Activated CD8-positive, alpha-beta T cell treated with anti-CD3 and anti-CD28 coated beads, Interleukin-2, amount 10 ng/mL, durations not matched to agents 7 days and 5 days (primary cell): ENCODE results near the gene SETBP1. TPM values are rescaled to one million over a fixed set of nuclear protein-coding genes. Genes with fewer than 3 reads are reported as not detected.

Experiments
- ATAC-seq: fragments of 150-1000 bp; cut with Tn5 transposase; one replicate; pipeline ENCODE4 v1.10.0; 2021; ENCODE audit warnings: moderate library complexity
- CTCF ChIA-PET: fragments of 350-600 bp; sonication (Branson Sonifier 250); formaldehyde crosslinking; loops from one replicate; lab custom pipeline; 2021; ENCODE audit warnings: antibody characterized with exemption; lab: Charles Lee
- POLR2A ChIA-PET: fragments of 350-600 bp; sonication (Branson Sonifier 250); formaldehyde crosslinking; loops from one replicate; lab custom pipeline; 2021; ENCODE audit warnings: antibody characterized with exemption; lab: Charles Lee
- DNase-seq: peaks from one replicate; pipeline ENCODE4 v3.0.0-alpha.2; 2020
- H3K27ac Mint-ChIP-seq: one replicate; pipeline ENCODE4 v1.8.0; 2021; ENCODE audit warnings: mild to moderate bottlenecking, mixed read lengths
- H3K27me3 Mint-ChIP-seq: one replicate; pipeline ENCODE4 v1.8.0; 2021; ENCODE audit warnings: low read depth, mixed read lengths
- H3K36me3 Mint-ChIP-seq: one replicate; pipeline ENCODE4 v1.8.0; 2021; ENCODE audit warnings: low read depth, mixed read lengths
- H3K4me1 Mint-ChIP-seq: one replicate; pipeline ENCODE4 v1.8.0; 2021; ENCODE audit warnings: low read depth, mixed read lengths
- H3K4me3 Mint-ChIP-seq: one replicate; pipeline ENCODE4 v1.8.0; 2021; ENCODE audit warnings: mild to moderate bottlenecking, mixed read lengths
- H3K9me3 Mint-ChIP-seq: one replicate; pipeline ENCODE4 v1.8.0; 2022; ENCODE audit warnings: mixed read lengths; ENCODE audit not compliant: insufficient read depth
- total RNA-seq, 2 experiments: library from RNA; stranded (reverse); gene quantifications; one replicate each; pipeline ENCODE4 v1.2.3, GENCODE V29; 2021

The SETBP1 gene
- total RNA-seq, 2 experiments from 2014 or later: 7.0 to 8.4 TPM

DNA sequence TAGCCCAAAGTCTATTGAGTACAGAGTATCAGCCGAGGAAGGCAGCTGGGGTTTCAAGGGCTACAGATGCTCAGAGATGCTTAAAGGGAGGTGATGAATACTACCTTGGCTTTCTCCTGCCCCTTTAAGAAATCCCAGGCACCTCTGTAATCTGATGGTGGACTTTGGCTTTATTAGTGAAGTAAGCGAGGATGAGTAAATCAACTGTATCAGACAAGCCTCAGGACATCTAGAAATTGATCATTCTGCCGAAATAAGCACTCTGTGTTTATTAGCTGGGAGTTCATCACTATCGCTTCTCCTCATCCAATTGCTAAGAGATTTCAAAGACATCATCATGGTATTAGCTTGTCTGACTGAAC lies 344.4 kb downstream of the SETBP1 start:
- CTCF ChIA-PET: no interaction called here
- H3K27ac Mint-ChIP-seq: no peak overlapping the region

DNA sequence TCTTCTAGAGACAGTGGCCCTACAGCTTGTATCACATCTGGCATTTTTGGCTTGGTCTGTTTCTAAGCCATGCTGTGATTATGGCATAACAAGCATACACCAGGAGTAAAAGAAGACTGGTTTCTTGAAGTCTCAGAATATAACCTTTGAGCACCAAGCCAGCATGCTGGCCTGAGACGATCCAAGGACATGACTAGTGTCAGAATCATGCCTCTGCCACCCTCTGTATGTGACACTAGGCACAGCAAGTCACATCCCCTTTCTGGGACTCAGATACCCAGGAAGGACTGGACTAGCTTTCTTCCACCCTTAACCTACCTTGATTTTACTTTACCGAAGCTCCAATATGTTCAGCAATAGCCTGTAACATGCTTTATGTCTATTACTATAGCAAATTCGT lies 345.5 kb downstream of the SETBP1 start:
- Mint-ChIP-seq H3K27me3 (peaks cover 7% of the 10 kb centered on the region), H3K36me3 (no peaks in the 10 kb centered on the region), H3K4me1 (no peaks in the 10 kb centered on the region), H3K27ac (no peak overlapping the region), H3K9me3 (no peaks in the 10 kb centered on the region), H3K4me3 (no peak overlapping the region)
- CTCF ChIA-PET: no interaction called here
- ATAC-seq: no peak
- POLR2A ChIA-PET: no interaction called here
- no peak for DNase-seq

More for the DNA sequence above, 344.4 kb downstream of the SETBP1 start:
- DNase-seq (no peak), ATAC-seq (no peak)
- Mint-ChIP-seq H3K27me3 (peaks cover 7% of the 10 kb centered on the region), H3K4me1 (no peaks in the 10 kb centered on the region), H3K4me3 (no peak overlapping the region), H3K9me3 (no peaks in the 10 kb centered on the region), H3K36me3 (no peaks in the 10 kb centered on the region)
- POLR2A ChIA-PET: no interaction called here

DNA sequence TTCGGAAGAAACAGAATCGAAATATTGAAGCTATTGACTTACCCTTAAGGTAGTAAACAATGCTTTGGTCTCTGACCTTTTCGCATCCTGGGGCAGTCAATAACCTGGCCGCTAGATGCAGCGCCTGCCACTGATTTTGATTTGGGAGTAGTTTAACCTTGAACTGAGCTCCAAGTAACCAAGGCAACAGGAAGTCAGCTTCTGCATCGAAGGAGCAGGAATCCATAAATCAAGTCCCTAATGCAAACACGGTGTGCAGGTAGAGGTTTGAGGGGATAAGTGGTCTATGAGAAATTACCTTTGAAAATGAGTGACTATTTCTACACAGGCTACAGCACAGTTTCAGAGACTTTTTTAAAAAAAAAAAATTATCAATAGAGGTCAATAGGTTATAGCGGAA lies 353.5 kb downstream of the SETBP1 start:
- POLR2A ChIA-PET: no interaction called here
- no peaks in the 10 kb centered on the region for H3K27me3 Mint-ChIP-seq
- H3K9me3 Mint-ChIP-seq: no peaks in the 10 kb centered on the region
- no peak overlapping the region for H3K27ac Mint-ChIP-seq
- H3K4me3 Mint-ChIP-seq: no peak overlapping the region
- no peak for ATAC-seq
- DNase-seq: no peak
- CTCF ChIA-PET: no interaction called here
- H3K36me3 Mint-ChIP-seq: no peaks in the 10 kb centered on the region
- no peaks in the 10 kb centered on the region for H3K4me1 Mint-ChIP-seq

DNA sequence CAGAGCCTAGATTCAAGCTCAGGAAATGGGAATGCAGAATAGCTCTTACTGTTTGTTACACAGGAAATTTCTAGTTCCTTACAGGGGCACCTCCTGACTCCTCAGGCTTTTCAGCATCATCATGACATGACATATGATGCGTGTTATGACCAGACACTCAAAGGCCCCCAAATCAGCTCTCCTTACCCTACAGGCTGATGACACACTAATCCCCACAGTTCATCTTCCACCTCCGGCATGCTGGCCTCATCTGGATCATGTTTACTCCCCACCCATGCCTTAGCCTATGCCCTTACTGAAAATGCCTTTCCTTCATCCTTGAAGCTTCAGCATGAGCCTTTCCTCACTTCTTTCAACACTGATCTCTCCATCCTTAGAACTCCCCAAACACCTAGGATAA lies 356.9 kb downstream of the SETBP1 start:
- Mint-ChIP-seq H3K9me3 (no peaks in the 10 kb centered on the region), H3K36me3 (no peaks in the 10 kb centered on the region), H3K27ac (no peak overlapping the region), H3K4me1 (no peaks in the 10 kb centered on the region), H3K27me3 (no peaks in the 10 kb centered on the region), H3K4me3 (no peak overlapping the region)
- ChIA-PET CTCF (no interaction called here), POLR2A (no interaction called here)
- ATAC-seq: no peak
- no peak for DNase-seq

DNA sequence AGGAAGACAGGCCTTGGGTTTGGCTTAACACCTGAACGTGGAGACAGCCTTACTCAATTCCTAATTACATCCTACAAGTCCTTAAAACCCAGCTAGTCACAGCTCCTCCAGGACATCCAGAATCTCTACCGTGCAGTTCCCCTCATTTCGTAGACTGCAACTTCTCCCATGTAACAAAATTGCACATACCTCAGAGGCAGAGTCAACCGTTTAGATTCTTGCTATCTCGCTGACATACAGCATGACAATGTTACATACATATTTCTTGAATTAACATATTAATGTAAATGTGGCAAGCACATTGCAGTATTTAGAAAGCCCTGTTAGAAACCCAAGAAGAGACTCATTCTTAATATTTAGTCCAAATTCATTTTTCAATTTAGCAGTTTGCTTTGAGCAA lies 358.7 kb downstream of the SETBP1 start:
- no peaks in the 10 kb centered on the region for H3K4me1 Mint-ChIP-seq
- ATAC-seq (no peak), DNase-seq (no peak)
- ChIA-PET CTCF (no interaction called here), POLR2A (no interaction called here)
- H3K9me3 Mint-ChIP-seq: no peaks in the 10 kb centered on the region
- H3K4me3 Mint-ChIP-seq: no peak overlapping the region
- no peak overlapping the region for H3K27ac Mint-ChIP-seq
- no peaks in the 10 kb centered on the region for H3K36me3 Mint-ChIP-seq
- H3K27me3 Mint-ChIP-seq: no peaks in the 10 kb centered on the region

DNA sequence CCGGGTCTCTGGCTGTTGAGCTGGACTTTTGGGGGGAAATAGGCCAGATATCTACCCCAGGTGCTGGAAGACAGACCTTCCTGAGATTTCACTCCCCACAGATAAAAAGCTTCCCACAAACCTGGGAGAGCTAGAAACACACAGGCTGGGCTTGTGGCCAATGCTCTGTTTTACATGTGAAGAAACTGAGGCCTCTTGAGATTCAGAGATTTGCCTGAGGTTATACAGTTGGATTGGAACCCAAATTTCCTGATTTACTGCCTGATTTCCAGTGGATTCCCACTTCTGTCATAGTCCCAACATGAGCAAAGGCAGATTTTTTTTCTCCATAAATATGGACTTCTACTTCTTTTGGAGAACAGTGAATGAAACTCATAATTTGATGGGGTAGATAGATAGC lies 360.2 kb downstream of the SETBP1 start:
- H3K9me3 Mint-ChIP-seq: no peaks in the 10 kb centered on the region
- no peak for DNase-seq
- H3K27ac Mint-ChIP-seq: no peak overlapping the region
- H3K4me1 Mint-ChIP-seq: no peaks in the 10 kb centered on the region
- no peak for ATAC-seq
- ChIA-PET CTCF (no interaction called here), POLR2A (no interaction called here)
- H3K27me3 Mint-ChIP-seq: no peaks in the 10 kb centered on the region
- H3K36me3 Mint-ChIP-seq: no peaks in the 10 kb centered on the region
- no peak overlapping the region for H3K4me3 Mint-ChIP-seq

DNA sequence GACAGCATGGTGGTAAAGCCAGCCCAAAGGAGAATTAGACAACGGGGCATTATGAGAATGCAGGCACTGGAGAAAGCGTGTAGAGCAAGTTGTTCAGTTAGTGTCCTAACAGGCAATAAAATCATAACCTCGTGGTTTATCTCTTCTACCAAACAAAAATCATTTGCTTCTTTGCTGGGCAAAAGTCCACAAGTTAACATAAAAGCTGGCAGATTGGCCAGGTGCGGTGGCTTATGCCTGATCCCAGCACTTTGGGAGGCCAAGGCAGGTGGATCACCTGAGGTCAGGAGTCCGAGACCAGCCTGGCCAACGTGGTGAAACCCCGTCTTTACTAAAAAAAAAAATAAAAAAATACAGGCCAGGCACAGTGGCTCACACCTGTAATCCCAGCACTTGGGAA lies 364.1 kb downstream of the SETBP1 start:
- DNase-seq (no peak), ATAC-seq (no peak)
- no peak overlapping the region for H3K27ac Mint-ChIP-seq
- no peaks in the 10 kb centered on the region for H3K27me3 Mint-ChIP-seq
- no peak overlapping the region for H3K4me3 Mint-ChIP-seq
- ChIA-PET CTCF (no interaction called here), POLR2A (no interaction called here)
- no peaks in the 10 kb centered on the region for H3K9me3 Mint-ChIP-seq
- no peaks in the 10 kb centered on the region for H3K4me1 Mint-ChIP-seq
- no peaks in the 10 kb centered on the region for H3K36me3 Mint-ChIP-seq

DNA sequence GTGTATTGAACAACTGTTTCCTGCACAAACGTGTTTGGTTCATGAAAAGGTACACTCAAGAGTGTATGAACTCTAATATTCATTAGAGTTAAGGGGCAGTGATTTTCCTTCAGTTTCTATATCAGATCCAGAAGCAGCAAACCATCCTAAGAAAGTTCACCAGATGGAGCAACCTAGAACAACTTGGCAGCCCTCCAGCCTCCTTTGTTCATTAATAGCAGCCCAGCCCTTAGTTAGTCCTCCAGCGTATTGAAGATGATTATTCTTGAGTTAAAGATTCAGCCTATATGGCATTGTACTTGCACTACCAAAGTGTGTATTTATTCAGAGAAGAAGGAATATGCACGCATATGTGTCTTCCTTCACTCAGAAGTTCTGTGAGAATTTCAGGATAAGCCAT lies 365.5 kb downstream of the SETBP1 start:
- H3K9me3 Mint-ChIP-seq: no peaks in the 10 kb centered on the region
- no peaks in the 10 kb centered on the region for H3K27me3 Mint-ChIP-seq
- no peaks in the 10 kb centered on the region for H3K4me1 Mint-ChIP-seq
- CTCF ChIA-PET: interaction anchor here (1.3 kb wide), 1 partner anchor 77 kb away, joined by 3 read pairs; no protein-coding TSS in a partner anchor
- H3K4me3 Mint-ChIP-seq: no peak overlapping the region
- DNase-seq (no peak), ATAC-seq (no peak)
- POLR2A ChIA-PET: no interaction called here
- no peak overlapping the region for H3K27ac Mint-ChIP-seq
- H3K36me3 Mint-ChIP-seq: no peaks in the 10 kb centered on the region

DNA sequence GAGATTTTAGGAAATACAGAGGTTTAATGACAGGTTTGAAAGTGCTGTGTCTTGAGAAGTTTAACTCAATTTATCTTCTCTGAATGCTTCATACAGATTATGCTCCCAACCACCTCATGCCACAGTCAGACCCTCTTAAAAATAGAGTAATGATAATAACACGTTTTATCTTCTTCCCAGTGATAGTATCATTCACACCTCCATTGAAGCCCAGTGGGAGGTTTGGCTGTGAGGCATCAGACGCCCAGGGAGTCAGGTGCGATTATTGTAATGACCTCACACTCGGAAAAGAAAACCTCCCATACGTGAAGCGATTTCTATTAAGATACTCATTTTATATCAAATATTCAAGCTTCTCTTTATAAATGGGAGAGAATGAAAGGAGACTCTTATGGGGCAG lies 366.3 kb downstream of the SETBP1 start:
- Mint-ChIP-seq H3K27ac (no peak overlapping the region), H3K4me3 (no peak overlapping the region), H3K27me3 (peaks cover 1% of the 10 kb centered on the region), H3K9me3 (no peaks in the 10 kb centered on the region), H3K4me1 (no peaks in the 10 kb centered on the region), H3K36me3 (no peaks in the 10 kb centered on the region)
- DNase-seq (no peak), ATAC-seq (no peak)
- ChIA-PET CTCF (interaction anchor here (1.3 kb wide), 1 partner anchor 77 kb away, joined by 3 read pairs; no protein-coding TSS in a partner anchor), POLR2A (no interaction called here)

DNA sequence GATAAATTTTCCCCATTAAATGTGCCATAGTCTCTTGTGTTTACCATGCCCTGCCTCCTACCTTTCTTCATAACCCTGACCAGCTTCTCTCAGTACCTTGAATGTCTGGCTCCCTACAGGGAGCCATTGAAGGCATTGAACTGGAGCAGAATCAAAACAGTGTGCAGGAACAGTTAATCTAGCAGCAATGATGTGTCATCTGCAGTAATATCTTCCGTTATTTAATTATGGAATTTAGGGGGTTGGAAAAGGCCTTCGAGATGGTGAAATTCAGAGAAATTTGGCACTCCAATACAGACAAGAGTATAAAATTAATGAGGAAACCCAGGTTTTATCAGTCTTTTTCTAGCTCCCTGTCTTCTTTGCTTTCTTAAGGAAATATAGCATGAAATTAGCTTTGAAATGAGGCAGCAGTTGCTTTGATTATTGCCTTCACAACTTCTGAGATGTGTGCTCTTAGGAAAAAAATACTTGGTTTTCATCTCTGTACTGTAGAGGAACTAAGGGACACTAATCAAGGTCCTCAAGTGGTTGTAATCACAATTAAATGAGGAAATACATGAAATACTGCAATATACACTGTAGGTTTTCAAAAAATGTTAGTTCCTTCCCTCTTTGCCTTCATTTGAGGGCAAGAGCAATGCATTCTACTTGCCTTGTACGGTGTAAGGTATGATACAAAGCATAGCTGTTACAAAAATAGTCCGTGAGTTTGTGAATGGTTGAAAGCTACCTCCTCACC lies 369.1 kb downstream of the SETBP1 start:
- Mint-ChIP-seq H3K4me3 (no peak overlapping the region), H3K9me3 (no peaks in the 10 kb centered on the region), H3K4me1 (no peaks in the 10 kb centered on the region), H3K27me3 (peaks cover 3% of the 10 kb centered on the region), H3K36me3 (no peaks in the 10 kb centered on the region), H3K27ac (no peak overlapping the region)
- ATAC-seq (no peak), DNase-seq (no peak)
- POLR2A ChIA-PET: no interaction called here
- CTCF ChIA-PET: no interaction called here

DNA sequence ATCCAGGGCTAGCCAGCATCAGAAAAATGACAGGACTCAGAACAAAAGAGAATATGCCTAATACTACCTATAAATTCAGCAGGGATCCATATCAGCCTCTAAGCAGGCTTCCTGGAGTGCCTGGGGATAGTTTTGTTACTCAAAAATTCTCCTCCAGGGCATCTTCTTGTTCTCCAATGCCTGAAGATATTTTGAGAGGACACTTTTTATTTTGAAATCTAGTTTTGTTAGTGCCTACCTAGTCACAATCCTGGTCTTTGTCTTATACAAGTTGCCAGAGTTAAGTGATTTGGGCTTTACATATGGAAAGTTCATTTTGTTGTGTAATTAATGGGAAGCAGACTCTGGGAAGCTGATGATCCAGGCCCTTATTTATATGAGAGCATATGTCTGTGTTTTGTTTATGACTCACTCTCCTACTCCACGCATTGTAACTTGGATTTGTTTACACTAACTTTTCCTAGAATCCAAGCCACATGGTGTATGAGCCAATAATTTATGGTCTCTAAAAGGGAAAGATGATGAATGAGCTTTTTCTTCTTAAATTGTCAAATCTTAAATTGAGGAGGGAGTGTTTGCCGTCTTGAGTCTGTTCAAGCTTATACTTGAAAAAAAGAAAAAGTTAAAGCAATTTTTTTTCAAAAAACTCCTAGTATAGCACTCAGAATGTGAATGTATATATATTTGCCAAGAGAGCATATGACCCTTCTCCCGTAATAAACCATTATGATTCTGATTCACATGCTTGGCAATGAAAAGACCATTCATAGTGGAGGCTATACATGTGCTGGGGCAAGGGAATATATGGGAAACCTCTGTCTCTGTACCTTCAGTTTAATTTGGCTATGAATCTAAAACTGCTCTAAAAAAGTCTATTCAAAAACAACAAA lies 370.3 kb downstream of the SETBP1 start:
- Mint-ChIP-seq H3K9me3 (no peaks in the 10 kb centered on the region), H3K27me3 (peaks cover 5% of the 10 kb centered on the region), H3K4me3 (no peak overlapping the region), H3K4me1 (no peaks in the 10 kb centered on the region), H3K27ac (no peak overlapping the region), H3K36me3 (no peaks in the 10 kb centered on the region)
- ChIA-PET CTCF (no interaction called here), POLR2A (no interaction called here)
- ATAC-seq: no peak
- no peak for DNase-seq

DNA sequence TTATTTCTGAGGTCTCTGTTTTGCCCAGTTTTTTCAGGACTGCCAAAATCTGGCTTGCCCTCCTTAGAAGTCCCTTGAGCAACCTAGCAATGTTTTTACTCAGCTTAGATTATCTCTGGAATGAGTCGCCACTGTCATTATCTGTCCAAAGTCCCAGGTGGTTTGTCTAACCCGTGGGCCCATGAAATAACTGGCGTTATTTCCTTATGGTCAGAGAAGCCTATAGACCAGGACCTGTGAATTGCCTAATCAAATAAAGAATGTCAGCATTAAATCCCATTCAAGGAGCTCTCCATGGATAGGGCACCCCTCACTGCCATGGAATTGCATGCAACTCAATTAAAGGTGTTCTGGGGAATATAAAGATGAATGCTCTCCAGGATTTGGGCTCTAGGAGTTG lies 373.9 kb downstream of the SETBP1 start:
- Mint-ChIP-seq H3K4me1 (no peaks in the 10 kb centered on the region), H3K36me3 (no peaks in the 10 kb centered on the region), H3K27me3 (peaks cover 5% of the 10 kb centered on the region), H3K4me3 (no peak overlapping the region), H3K9me3 (no peaks in the 10 kb centered on the region), H3K27ac (no peak overlapping the region)
- CTCF ChIA-PET: no interaction called here
- ATAC-seq (no peak), DNase-seq (no peak)
- POLR2A ChIA-PET: no interaction called here
